ENCODE measurements around the gene BTBD9. TPM values are rescaled to one million over a fixed set of nuclear protein-coding genes. Genes with fewer than 3 reads are reported as not detected.

Gene BTBD9
- total RNA-seq, 1 experiment from 2014 or later: 5.1 TPM

GRCh38 chr6:38290133-38290799 is 349.5 kb downstream of the BTBD9 start:
- no peak for DNase-seq (ENCODE audit: low spot score)

GRCh38 chr6:38287487-38287886 is 352.2 kb downstream of the BTBD9 start:
- no peak for DNase-seq (ENCODE audit: low spot score)

DNA sequence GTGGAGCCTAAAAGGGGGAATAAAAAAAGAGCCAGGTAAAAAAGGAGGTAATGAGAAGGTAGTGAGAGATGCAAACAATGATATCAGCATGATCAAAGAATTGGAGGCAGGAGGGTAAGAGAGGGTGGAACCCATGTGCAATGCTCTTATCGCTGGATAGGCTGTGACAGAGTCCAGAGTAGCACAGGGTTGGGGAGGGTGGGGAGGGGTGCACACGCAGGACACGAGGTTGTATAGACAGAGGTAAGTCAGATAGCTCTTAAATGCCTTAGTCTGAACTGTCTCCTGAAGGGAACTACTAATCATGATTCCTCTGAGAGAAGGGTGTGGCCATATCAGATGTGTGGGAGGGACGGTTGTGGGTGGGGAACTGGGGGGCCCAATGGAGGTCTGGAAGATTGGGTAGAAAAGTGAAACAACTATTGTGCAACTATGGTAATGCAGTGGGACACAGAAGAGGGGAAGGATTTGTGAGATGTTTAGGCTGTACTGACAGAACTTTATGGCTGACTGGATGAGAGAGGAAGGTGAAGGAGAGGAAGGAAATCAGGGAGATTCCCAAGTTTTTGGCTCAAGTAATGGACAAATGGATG is 354.8 kb downstream of the BTBD9 start:
- DNase-seq (ENCODE audit: low spot score): no peak

- no peak for DNase-seq (ENCODE audit: low spot score)
Observed at GRCh38 chr6:38283734-38284362, 355.9 kb downstream of the BTBD9 start.

- DNase-seq (ENCODE audit: low spot score): no peak
Observed at GRCh38 chr6:38282911-38283310, 356.8 kb downstream of the BTBD9 start.

GRCh38 chr6:38281126-38281525 is 358.6 kb downstream of the BTBD9 start:
- no peak for DNase-seq (ENCODE audit: low spot score)

DNA sequence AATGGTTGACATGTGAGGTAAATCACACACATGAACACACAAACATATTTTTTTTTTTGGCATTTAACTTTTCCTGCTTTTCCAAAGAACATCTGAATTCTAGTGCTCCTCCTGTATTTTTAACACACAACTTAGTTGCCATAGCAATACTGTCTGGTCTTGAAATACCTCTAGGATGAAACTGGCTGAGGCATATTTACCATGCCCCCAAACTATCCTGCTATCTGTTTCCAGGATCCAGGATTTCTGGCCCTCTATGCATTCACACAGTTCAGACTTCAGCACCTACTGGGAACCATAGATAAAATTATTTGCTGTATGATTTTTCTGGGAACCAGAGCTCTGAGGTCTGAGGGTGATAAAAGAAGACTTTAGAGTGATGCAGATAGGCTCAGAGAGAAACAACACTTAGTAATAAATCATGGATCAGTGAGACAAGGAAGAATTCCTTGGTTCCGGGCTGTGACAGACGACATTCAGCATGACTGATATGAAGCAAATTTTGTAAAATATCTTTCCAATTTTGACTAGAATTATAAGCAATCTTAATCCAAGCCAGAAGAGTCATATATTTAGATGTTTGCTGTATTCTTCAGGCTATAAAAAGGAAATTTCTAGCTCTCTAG is 359.7 kb downstream of the BTBD9 start:
- no peak for DNase-seq (ENCODE audit: low spot score)

- DNase-seq (ENCODE audit: low spot score): no peak
Observed at GRCh38 chr6:38279423-38279822, 360.3 kb downstream of the BTBD9 start.

- DNase-seq (ENCODE audit: low spot score): no peak
Observed at GRCh38 chr6:38273325-38273724, 366.4 kb downstream of the BTBD9 start.

DNA sequence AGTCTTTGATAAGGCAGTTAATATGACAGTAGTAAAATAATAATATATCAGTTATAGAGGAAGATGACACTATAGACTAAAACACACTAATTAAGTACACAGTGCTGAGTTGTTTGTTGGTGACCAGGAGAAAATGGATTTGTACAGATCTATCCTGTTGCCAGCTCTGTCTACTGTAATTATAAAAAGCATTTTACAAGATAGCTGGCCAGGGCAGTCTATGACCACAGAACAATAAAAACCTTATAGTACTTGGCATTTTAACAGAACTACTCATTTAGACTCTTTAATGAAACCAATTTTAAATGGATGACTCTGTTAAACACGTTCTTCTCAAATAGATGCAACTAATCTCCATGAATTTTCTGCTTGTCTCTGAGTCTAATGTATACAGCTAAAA is 367.5 kb downstream of the BTBD9 start:
- no peak for DNase-seq (ENCODE audit: low spot score)

DNA sequence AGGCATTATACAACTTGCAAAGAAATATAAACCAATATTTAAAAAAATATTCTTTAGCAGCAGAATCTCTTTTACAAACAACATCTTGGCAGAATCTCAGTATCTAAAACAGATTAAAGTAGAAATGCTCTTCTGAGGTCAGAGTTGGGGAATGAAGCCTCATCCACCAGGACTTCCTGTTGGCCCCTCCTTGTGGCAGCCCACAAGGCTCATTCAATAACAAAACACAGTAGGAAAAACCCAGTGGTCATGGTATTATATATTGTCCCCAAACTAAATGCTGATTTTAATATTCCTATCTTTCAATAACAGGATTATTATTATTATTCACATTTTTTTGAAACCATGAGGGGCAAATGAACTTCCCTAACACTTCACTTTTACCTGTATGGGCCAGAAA is 368.6 kb downstream of the BTBD9 start:
- no peak for DNase-seq (ENCODE audit: low spot score)

DNA sequence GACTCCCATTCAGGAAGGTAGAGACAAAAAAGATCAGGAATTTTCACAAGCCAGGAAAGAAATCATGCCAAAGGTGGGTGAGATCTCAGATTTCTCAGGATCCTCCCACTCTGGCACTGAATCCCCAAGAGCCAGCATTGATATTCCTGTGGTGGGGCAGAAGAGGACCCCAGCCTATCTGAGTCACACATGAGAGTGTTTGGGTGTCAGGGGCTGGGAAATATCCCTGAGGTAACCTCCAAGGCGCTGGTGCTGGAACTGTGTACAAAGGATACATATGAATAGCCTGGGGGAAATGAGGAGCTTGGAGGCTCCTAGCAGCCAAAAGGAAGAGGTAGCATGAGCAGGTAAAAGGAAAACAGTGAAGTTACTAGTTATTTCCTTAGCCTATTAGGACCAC is 369.4 kb downstream of the BTBD9 start:
- no peak for DNase-seq (ENCODE audit: low spot score)

GRCh38 chr6:38269461-38270172 is 370.1 kb downstream of the BTBD9 start:
- DNase-seq (ENCODE audit: low spot score): no peak

GRCh38 chr6:38268342-38268741 is 371.4 kb downstream of the BTBD9 start:
- DNase-seq (ENCODE audit: low spot score): no peak

- no peak for DNase-seq (ENCODE audit: low spot score)
Observed at GRCh38 chr6:38266921-38267354, 372.8 kb downstream of the BTBD9 start.

GRCh38 chr6:38264605-38265004 is 375.1 kb downstream of the BTBD9 start:
- DNase-seq (ENCODE audit: low spot score): no peak

DNA sequence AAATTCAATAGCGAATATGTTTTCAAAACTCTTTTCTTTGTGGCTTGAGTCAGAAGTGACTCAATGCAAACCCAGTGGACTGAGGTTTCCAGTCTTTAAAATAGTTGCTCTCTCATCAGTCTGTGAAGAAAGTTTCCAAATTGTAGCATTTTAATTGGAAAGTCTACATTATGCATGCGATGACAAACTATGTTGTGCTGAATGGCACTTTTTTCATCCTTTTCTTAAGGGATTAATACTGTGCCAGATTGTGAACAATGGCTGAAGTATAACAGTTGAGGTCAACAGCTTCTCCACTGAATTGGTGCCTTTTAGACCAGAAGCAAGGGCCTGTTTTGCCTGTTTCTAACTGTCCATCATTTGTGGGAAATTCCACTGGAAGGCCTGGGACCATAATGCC is 377.1 kb downstream of the BTBD9 start:
- no peak for DNase-seq (ENCODE audit: low spot score)

- DNase-seq (ENCODE audit: low spot score): no peak
Observed at GRCh38 chr6:38262026-38262425, 377.7 kb downstream of the BTBD9 start.

DNA sequence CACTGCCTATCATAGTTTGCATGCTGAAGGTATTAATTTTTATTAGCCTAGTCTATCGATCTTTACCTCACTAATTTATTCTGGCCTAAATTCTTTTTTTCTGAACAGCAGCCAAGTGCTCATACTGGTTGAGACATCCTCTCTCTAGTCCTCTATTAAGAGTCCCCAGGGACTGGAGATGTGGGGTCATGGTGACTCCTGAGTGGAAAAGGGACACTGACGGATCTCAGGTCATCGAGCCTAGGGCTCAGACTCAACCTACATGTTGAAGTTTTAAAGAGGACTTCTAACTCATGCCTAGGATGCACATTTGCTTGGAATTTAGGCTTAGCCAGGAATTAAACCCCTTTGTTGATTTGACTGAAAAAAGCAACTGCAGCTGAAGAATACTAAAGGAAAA is 378.1 kb downstream of the BTBD9 start:
- DNase-seq (ENCODE audit: low spot score): no peak

GRCh38 chr6:38259736-38260135 is 380.0 kb downstream of the BTBD9 start:
- no peak for DNase-seq (ENCODE audit: low spot score)

DNA sequence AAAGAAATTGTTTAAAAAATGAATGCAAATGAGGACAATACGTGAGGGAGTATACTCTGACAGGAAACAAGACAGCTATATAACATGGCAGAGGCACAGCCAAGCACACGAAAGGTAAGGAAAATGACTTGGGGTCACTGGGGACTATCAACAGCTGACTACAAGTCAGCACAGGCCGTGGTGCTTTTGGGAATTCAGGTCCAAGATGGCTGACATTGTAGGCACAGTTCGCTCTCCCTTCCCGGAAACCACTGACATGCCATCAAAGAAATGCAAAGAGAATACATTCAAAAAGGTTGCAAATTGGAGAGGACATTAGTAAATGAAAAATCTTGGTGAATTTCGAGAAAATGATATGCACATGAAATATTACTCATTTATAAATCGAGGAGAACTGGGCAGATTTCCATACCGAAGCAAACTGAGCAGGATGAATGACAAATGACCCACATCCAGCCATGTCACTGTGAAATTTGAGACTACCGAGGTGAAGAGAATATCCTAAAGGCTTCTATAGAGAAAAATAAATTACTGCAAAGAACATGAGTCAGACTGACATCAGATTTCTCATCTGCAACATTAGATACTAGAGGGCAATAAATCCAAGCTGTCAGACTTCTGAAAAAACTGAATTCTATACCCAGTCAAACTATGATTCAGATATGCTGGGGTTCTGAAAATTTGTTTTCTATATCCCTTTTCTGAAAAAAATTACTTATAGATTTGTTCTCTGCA is 391.1 kb downstream of the BTBD9 start:
- DNase-seq (ENCODE audit: low spot score): no peak

Data from HT-29 (cell line).